Hepatocyte (in vitro differentiated cells): ENCODE measurements around the gene FECH. TPM values are rescaled to one million over a fixed set of nuclear protein-coding genes. Genes with fewer than 3 reads are reported as not detected.

Source experiments
- DNase-seq: peaks from one replicate; pipeline ENCODE4 v3.0.0-alpha.2; 2016; ENCODE audit warnings: low spot score
- H2AFZ ChIP-seq: fragments of 200-600 bp; sonication (generic); 2 replicates; pipeline ENCODE4 v1.6.0; 2016; ENCODE audit warnings: antibody characterized with exemption, mild to moderate bottlenecking
- H3K27ac ChIP-seq: fragments of 200-600 bp; sonication (generic); 2 replicates; pipeline ENCODE4 v1.5.1; 2016; ENCODE audit warnings: mild to moderate bottlenecking
- H3K27me3 ChIP-seq: fragments of 200-600 bp; sonication (generic); 2 replicates; pipeline ENCODE4 v1.6.1; 2016
- H3K36me3 ChIP-seq: fragments of 200-600 bp; sonication (generic); replicated peaks from 2 replicates; pipeline ENCODE4 v1.5.1; 2016; ENCODE audit warnings: low read depth; ENCODE audit not compliant: insufficient read depth
- H3K4me1 ChIP-seq: fragments of 200-600 bp; sonication (generic); 2 replicates; pipeline ENCODE4 v1.5.1; 2016; ENCODE audit warnings: mild to moderate bottlenecking, moderate library complexity; ENCODE audit not compliant: insufficient read depth
- H3K4me2 ChIP-seq: fragments of 200-600 bp; sonication (generic); 2 replicates; pipeline ENCODE4 v1.6.0; 2016
- H3K4me3 ChIP-seq: fragments of 200-600 bp; sonication (generic); 2 replicates; pipeline ENCODE4 v1.5.1; 2016; ENCODE audit warnings: mild to moderate bottlenecking
- H3K79me2 ChIP-seq: fragments of 200-600 bp; sonication (generic); 2 replicates; pipeline ENCODE4 v1.6.0; 2017; ENCODE audit warnings: mild to moderate bottlenecking
- H3K9me2 ChIP-seq: fragments of 200-600 bp; sonication (generic); replicated peaks from 2 replicates; pipeline ENCODE4 v1.6.0; 2017; ENCODE audit warnings: mild to moderate bottlenecking; ENCODE audit not compliant: insufficient read depth
- H3K9me3 ChIP-seq: fragments of 200-600 bp; sonication (generic); 2 replicates; pipeline ENCODE4 v1.5.1; 2016; ENCODE audit warnings: low read depth, mild to moderate bottlenecking
- H4K20me1 ChIP-seq: fragments of 200-600 bp; sonication (generic); 2 replicates; pipeline ENCODE4 v1.6.0; 2016; ENCODE audit warnings: mild to moderate bottlenecking; ENCODE audit not compliant: insufficient read depth, poor library complexity, severe bottlenecking
- CTCF ChIP-seq: fragments of 200-600 bp; sonication (generic); IDR thresholded peaks from 2 replicates; pipeline ENCODE4 v1.5.1; 2016; ENCODE audit warnings: antibody characterized with exemption, mild to moderate bottlenecking; ENCODE audit not compliant: poor library complexity
- EZH2 ChIP-seq: fragments of 200-600 bp; sonication (generic); IDR thresholded peaks from 2 replicates; pipeline ENCODE4 v1.6.1; 2016; ENCODE audit warnings: antibody characterized with exemption, mild to moderate bottlenecking, borderline replicate concordance
- EZH2phosphoT487 ChIP-seq: fragments of 200-600 bp; sonication (generic); IDR thresholded peaks from one replicate; pipeline ENCODE4 v1.6.1; 2018; ENCODE audit warnings: antibody characterized with exemption, mild to moderate bottlenecking, low read depth, moderate library complexity; ENCODE audit not compliant: unreplicated experiment, severe bottlenecking
- WGBS: methylation state at CpG from one replicate; pipeline ENCODE4 v1.1.6; 2016; ENCODE audit warnings: low lambda C conversion rate; ENCODE audit errors: missing lambda C conversion rate; 5-methylcytosine and 5-hydroxymethylcytosine counted together
- polyA plus RNA-seq: library from polyadenylated mRNA; unstranded; fragments of >200 nt; fragmentation: Nextera tagmentation; extraction: Ambion mirVana; gene quantifications from 2 replicates; pipeline ENCODE4 v1.2.1, GENCODE V29; 2016
- total RNA-seq: library from RNA; depleted of rRNA; stranded (reverse); fragments of >200 nt; gene quantifications from 2 replicates; pipeline ENCODE4 v1.2.3, GENCODE V29; 2014

The FECH gene
- total and polyA plus RNA-seq, 2 experiments from 2014 or later, result 14.5 to 19.3 TPM

DNA sequence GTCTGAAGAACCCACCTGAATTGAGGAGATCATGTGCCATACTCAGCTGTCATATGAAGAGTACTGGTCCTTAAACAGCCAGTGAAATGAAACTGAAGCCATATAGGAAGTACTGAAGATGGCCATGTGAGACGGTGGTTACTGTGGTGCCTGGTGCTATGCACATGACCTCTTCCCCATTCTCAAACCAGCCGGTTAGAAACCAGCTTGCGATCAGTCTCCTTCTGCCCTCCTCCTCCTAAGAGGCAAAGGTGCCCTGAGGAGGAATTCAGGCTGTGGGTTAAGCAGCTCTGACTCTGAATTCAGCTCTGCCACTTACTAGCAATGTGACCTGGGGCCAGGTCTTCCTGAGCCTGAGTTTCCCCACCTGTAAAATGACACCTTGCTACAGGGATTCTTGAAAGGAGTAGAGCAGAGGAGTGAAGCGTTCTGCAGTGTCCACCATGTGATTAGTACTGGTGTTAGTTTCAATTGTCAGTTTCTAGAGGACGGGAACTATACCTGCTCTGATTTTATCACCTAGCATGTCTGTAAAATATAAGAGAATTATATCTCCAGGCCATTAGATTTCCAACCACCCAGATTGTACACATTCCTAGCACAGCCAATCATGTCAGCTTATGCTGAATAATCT lies 5.1 kb downstream of the FECH start:
- 79% methylated on average over 5 of the region's 5 CpGs for WGBS
- Histone ChIP-seq H3K27ac (no peak overlapping the region), H3K4me3 (no peak overlapping the region), H4K20me1 (no peaks in the 10 kb centered on the region), H3K4me2 (no peak overlapping the region), H3K27me3 (no peaks in the 10 kb centered on the region), H3K4me1 (peaks cover 9% of the 10 kb centered on the region), H2AFZ (no peak overlapping the region), H3K79me2 (no peaks in the 10 kb centered on the region), H3K9me3 (no peaks in the 10 kb centered on the region), H3K36me3 (no peaks in the 10 kb centered on the region), H3K9me2 (no peaks in the 10 kb centered on the region)
- DNase-seq, result no peak
- TF ChIP-seq EZH2, result no peak
- TF ChIP-seq EZH2phosphoT487, result no peak
- no peak for TF ChIP-seq CTCF

GRCh38 chr18:57579934-57580333 lies 6.6 kb downstream of the FECH start:
- no peak overlapping the region for H3K4me2 ChIP-seq
- no peaks in the 10 kb centered on the region for H4K20me1 ChIP-seq
- no peaks in the 10 kb centered on the region for H3K36me3 ChIP-seq
- no peak for DNase-seq
- H3K9me3 ChIP-seq, result no peaks in the 10 kb centered on the region
- TF ChIP-seq CTCF (no peak), EZH2phosphoT487 (no peak)
- H3K27me3 ChIP-seq, result no peaks in the 10 kb centered on the region
- 86% methylated on average over 5 of the region's 5 CpGs for WGBS
- no peaks in the 10 kb centered on the region for H3K79me2 ChIP-seq
- H3K4me1 ChIP-seq, result no peaks in the 10 kb centered on the region
- no peaks in the 10 kb centered on the region for H3K9me2 ChIP-seq
- no peak overlapping the region for H3K4me3 ChIP-seq
- no peak overlapping the region for H3K27ac ChIP-seq
- H2AFZ ChIP-seq, result no peak overlapping the region

DNA sequence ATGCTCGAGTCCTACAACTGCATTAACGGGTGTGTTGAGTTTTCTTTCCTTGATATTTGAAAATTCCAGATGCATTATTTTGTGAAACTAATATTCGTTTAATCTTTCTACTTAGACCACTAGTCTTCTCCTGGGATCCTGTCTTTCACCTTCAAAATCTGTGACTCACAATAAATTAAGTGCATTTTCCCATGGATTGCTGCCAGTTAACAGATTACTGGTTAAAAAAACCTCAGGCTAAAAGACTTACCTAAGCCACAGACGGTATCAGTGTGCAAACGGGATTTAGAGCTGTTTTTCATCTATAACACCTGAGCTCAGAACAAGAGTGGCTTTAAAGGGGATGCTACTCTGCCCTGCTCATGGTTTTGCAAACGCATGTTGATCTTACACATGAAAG lies 10.2 kb downstream of the FECH start:
- no peaks in the 10 kb centered on the region for H3K9me2 ChIP-seq
- H3K79me2 ChIP-seq, result no peaks in the 10 kb centered on the region
- H2AFZ ChIP-seq, result no peak overlapping the region
- H3K36me3 ChIP-seq, result no peaks in the 10 kb centered on the region
- TF ChIP-seq EZH2 (no peak), CTCF (no peak), EZH2phosphoT487 (no peak)
- no peak overlapping the region for H3K4me3 ChIP-seq
- no peak overlapping the region for H3K27ac ChIP-seq
- H3K9me3 ChIP-seq, result no peaks in the 10 kb centered on the region
- no peaks in the 10 kb centered on the region for H3K27me3 ChIP-seq
- WGBS, result 70% methylated on average over 6 of the region's 6 CpGs
- no peak for DNase-seq
- H4K20me1 ChIP-seq, result no peaks in the 10 kb centered on the region
- no peaks in the 10 kb centered on the region for H3K4me1 ChIP-seq
- no peak overlapping the region for H3K4me2 ChIP-seq
